NCI-H1092 treated with DMSO at 0.1 percent for 48 hours (cell line): Measurements from ENCODE around the gene KIRREL3.
A peak's percentile ranks its signal among the peaks of the same experiment; 100 is the strongest.

Experiments
- DNase-seq: peaks from one replicate; lab custom pipeline; 2025; lab: John Stamatoyannopoulos, UW

KIRREL3 gene

GRCh38 chr11:126914941-126915340, 85.6 kb downstream of the KIRREL3 start:
- DNase-seq: no peak

GRCh38 chr11:126914166-126914565, 86.4 kb downstream of the KIRREL3 start:
- no peak for DNase-seq

GRCh38 chr11:126904520-126904919, 96.0 kb downstream of the KIRREL3 start:
- no peak for DNase-seq

GRCh38 chr11:126901783-126902182, 98.8 kb downstream of the KIRREL3 start:
- DNase-seq: no peak

- DNase-seq: no peak
Observed at GRCh38 chr11:126899961-126900748, 100.4 kb downstream of the KIRREL3 start.

- DNase-seq: no peak
Observed at GRCh38 chr11:126898802-126899201, 101.8 kb downstream of the KIRREL3 start.

GRCh38 chr11:126897430-126897829, 103.1 kb downstream of the KIRREL3 start:
- no peak for DNase-seq

- DNase-seq: no peak
Observed at GRCh38 chr11:126896025-126896424, 104.5 kb downstream of the KIRREL3 start.

GRCh38 chr11:126893796-126894195, 106.8 kb downstream of the KIRREL3 start:
- no peak for DNase-seq

- DNase-seq: peak; percentile 71
Observed at GRCh38 chr11:126892756-126893155, 107.8 kb downstream of the KIRREL3 start.

- DNase-seq: no peak
Observed at GRCh38 chr11:126891556-126892217, 108.9 kb downstream of the KIRREL3 start.

GRCh38 chr11:126890561-126890960, 110.0 kb downstream of the KIRREL3 start:
- no peak for DNase-seq

- no peak for DNase-seq
Observed at GRCh38 chr11:126888115-126888712, 112.4 kb downstream of the KIRREL3 start.

GRCh38 chr11:126886636-126887035, 113.9 kb downstream of the KIRREL3 start:
- DNase-seq: no peak

GRCh38 chr11:126886085-126886484, 114.5 kb downstream of the KIRREL3 start:
- no peak for DNase-seq

GRCh38 chr11:126884594-126884993, 116.0 kb downstream of the KIRREL3 start:
- DNase-seq: no peak

- no peak for DNase-seq
Observed at GRCh38 chr11:126884192-126884591, 116.4 kb downstream of the KIRREL3 start.

- DNase-seq: no peak
Observed at GRCh38 chr11:126880872-126881271, 119.7 kb downstream of the KIRREL3 start.

GRCh38 chr11:126879516-126879915, 121.1 kb downstream of the KIRREL3 start:
- DNase-seq: no peak

- no peak for DNase-seq
Observed at GRCh38 chr11:126878913-126879482, 121.6 kb downstream of the KIRREL3 start.

GRCh38 chr11:126874831-126875230, 125.7 kb downstream of the KIRREL3 start:
- no peak for DNase-seq

GRCh38 chr11:126874276-126874675, 126.3 kb downstream of the KIRREL3 start:
- no peak for DNase-seq

GRCh38 chr11:126871792-126872191, 128.8 kb downstream of the KIRREL3 start:
- DNase-seq: no peak
